Liver (tissue), 4 donors: ENCODE measurements around the gene RARRES2. TPM values are rescaled to one million over a fixed set of nuclear protein-coding genes. Genes with fewer than 3 reads are reported as not detected.

Experiments used
- polyA plus RNA-seq, 2 donors: library from polyadenylated mRNA; stranded (reverse) in 1 of 2; unstranded in 1 of 2; fragments of 200-250 nt in 1 of 2; fragments of >200 nt in 1 of 2; fragmentation: Nextera tagmentation in 1 of 2; extraction: Ambion mirVana in 1 of 2; gene quantifications; one replicate each; pipeline versions ENCODE4 v1.2.1 to v1.2.3, GENCODE V29; 2013 to 2015
- total RNA-seq, 2 donors: library from RNA; depleted of rRNA; stranded (reverse); fragments of >200 nt; gene quantifications; one replicate each; pipeline ENCODE4 v1.2.3, GENCODE V29; 2014
- donor health status: healthy.
- donor health status: healthy.
- donor health status: healthy.

Gene RARRES2
- total and polyA plus RNA-seq, 4 donors = 149 to 1,915 (median 842) TPM

Other genes starting within 250 kb of the RARRES2 start
- gene LRRC61, start 18.3 kb downstream of the RARRES2 start, total RNA-seq = 10 to 100 TPM; 12.0 to 17.2 TPM
- 10 to 100 TPM; 13.9 to 21.0 TPM for gene LRRC61, start 18.3 kb downstream of the RARRES2 start, polyA plus RNA-seq
- gene ACTR3C, start 18.1 kb downstream of the RARRES2 start, total RNA-seq = 10 to 100 TPM in 1 of 2 donors, 1 to 10 TPM in 1; 3.0 to 61.7 TPM
- 10 to 100 TPM; 26.6 to 30.1 TPM for gene ACTR3C, start 18.1 kb downstream of the RARRES2 start, polyA plus RNA-seq
- gene REPIN1, start 27.2 kb upstream of the RARRES2 start, total RNA-seq = 100 to 1,000 TPM in 1 of 2 donors, 10 to 100 TPM in 1; 44.4 to 118 TPM
- gene REPIN1, start 27.2 kb upstream of the RARRES2 start, polyA plus RNA-seq = 10 to 100 TPM; 17.1 to 65.8 TPM
- gene ZNF775, start 37.7 kb upstream of the RARRES2 start, total RNA-seq = 1 to 10 TPM in 1 of 2 donors, under 1 TPM in 1; 0.33 to 3.1 TPM
- gene ZNF775, start 37.7 kb upstream of the RARRES2 start, polyA plus RNA-seq = under 1 TPM; 0.08 to 0.72 TPM
- gene GIMAP8, start 109.0 kb upstream of the RARRES2 start, total RNA-seq = 1 to 10 TPM; 8.8 to 9.4 TPM
- 1 to 10 TPM; 1.6 to 6.4 TPM for gene GIMAP8, start 109.0 kb upstream of the RARRES2 start, polyA plus RNA-seq
- 10 to 100 TPM in 1 of 2 donors, 1 to 10 TPM in 1; 4.8 to 10.9 TPM for gene GIMAP7, start 173.2 kb upstream of the RARRES2 start, total RNA-seq
- gene GIMAP7, start 173.2 kb upstream of the RARRES2 start, polyA plus RNA-seq = 10 to 100 TPM; 10.2 to 12.8 TPM
- gene GIMAP4, start 225.8 kb upstream of the RARRES2 start, total RNA-seq = 10 to 100 TPM; 15.6 to 21.3 TPM
- gene GIMAP4, start 225.8 kb upstream of the RARRES2 start, polyA plus RNA-seq = 10 to 100 TPM; 14.6 to 15.7 TPM